Suprapubic skin (tissue), 4 donors: Measurements from ENCODE around the gene PTOV1.

Source experiments
- CTCF ChIP-seq, 2 donors: fragments of 200-600 bp in 1 of 2; fragments of 450-650 bp in 1 of 2; sonication (generic) in 1 of 2; IDR thresholded peaks; one replicate each; pipeline ENCODE4 v1.5.1; 2016 to 2019; ENCODE audit warnings: antibody characterized with exemption in 2 of 2, mild to moderate bottlenecking in 1 of 2, moderate library complexity in 1 of 2
- POLR2A ChIP-seq, 2 donors: fragments of 450-650 bp; IDR thresholded peaks; one replicate each; pipeline ENCODE4 v1.6.1; 2017; ENCODE audit warnings: antibody characterized with exemption in 2 of 2, mild to moderate bottlenecking in 2 of 2, moderate library complexity in 2 of 2
- POLR2AphosphoS5 ChIP-seq, 3 donors: sonication (generic); formaldehyde crosslinking; IDR thresholded peaks; one replicate each; pipeline ENCODE4 v1.6.1; 2017; ENCODE audit warnings: antibody characterized with exemption in 3 of 3

GRCh38 chr19:49857061-49857837, 6.3 kb downstream of the PTOV1 start:
- TF ChIP-seq POLR2AphosphoS5 (IDR thresholded peaks at IDR 0.05) (no peak), CTCF (IDR thresholded peaks at IDR 0.05) (no peak), POLR2A (IDR thresholded peaks at IDR 0.05) (no peak)
